Measurements from ENCODE around the gene GRM5.

GRCh38 chr11:88464528-88464927, 601.3 kb downstream of the GRM5 start:
- TF ChIP-seq POLR2A (IDR thresholded peaks at IDR 0.05; ENCODE audit: low read depth, low read length) (no peak), TAF1 (IDR thresholded peaks at IDR 0.05; ENCODE audit: low read depth, low read length) (no peak), POLR2AphosphoS5 (IDR thresholded peaks at IDR 0.05; ENCODE audit: low read depth, low read length) (no peak), PAX5 (IDR thresholded peaks at IDR 0.05; ENCODE audit: insufficient read depth, low read length, severe bottlenecking) (no peak), SPI1 (IDR thresholded peaks at IDR 0.05; ENCODE audit: low read depth, low read length) (no peak), POU2F2 (IDR thresholded peaks at IDR 0.05; ENCODE audit: low read depth, low read length) (no peak)
